Adipose tissue (tissue), 3 donors: ENCODE measurements around the gene CCDC68. TPM values are rescaled to one million over a fixed set of nuclear protein-coding genes. Genes with fewer than 3 reads are reported as not detected.

Experiments
- H3K27ac ChIP-seq: one replicate; pipeline ENCODE4 v1.5.1; 2013; ENCODE audit warnings: low read depth, low read length
- WGBS, 3 donors: extraction: QIAGEN DNeasy Blood & Tissue Kit; methylation state at CpG; one replicate each; pipeline ENCODE4 v1.1.7; 2013; 5-methylcytosine and 5-hydroxymethylcytosine counted together
- polyA plus RNA-seq, 3 donors: library from polyadenylated mRNA; stranded (reverse); fragments of 200-250 nt; gene quantifications; one replicate each; pipeline ENCODE4 v1.2.3, GENCODE V29; 2013
- donor health status: healthy with polysubstance abuse.
- donor health status: Bipolar disorder and iron deficiency.
- donor health status: healthy.

Gene CCDC68
- polyA plus RNA-seq, 3 donors = 1.8 to 8.1 (median 3.7) TPM

GRCh38 chr18:54852780-54853675, 106.2 kb downstream of the CCDC68 start:
- H3K27ac ChIP-seq = no peak overlapping the region
- 47 to 78% (median 51%) methylated on average over 6 of the region's 6 CpGs for WGBS, 3 donors

Other genes starting within 250 kb of the CCDC68 start
- gene RAB27B, start 131.0 kb downstream of the CCDC68 start, polyA plus RNA-seq = 1 to 10 TPM in 2 of 3 donors, under 1 TPM in 1; 0.92 to 1.2 (median 1.0) TPM